Endothelial cell of umbilical vein (primary cell): Measurements from ENCODE around the gene DIDO1. TPM values are rescaled to one million over a fixed set of nuclear protein-coding genes. Genes with fewer than 3 reads are reported as not detected.

Source experiments
- BruUV-seq: library from RNA; stranded (reverse); fragments of 400-500 nt; replicated peaks from 2 replicates; lab custom pipeline; 2021; lab: Mats Ljungman, UMichigan
- CTCF ChIA-PET: fragments of 300-600, 350-600 bp; sonication (Branson Sonifier 250); formaldehyde crosslinking; loops from one replicate; lab custom pipeline; 2021; ENCODE audit warnings: antibody characterized with exemption, inconsistent platforms; lab: Charles Lee
- POLR2A ChIA-PET: fragments of 300-600, 350-600 bp; sonication (Branson Sonifier 250); formaldehyde crosslinking; loops from one replicate; lab custom pipeline; 2021; ENCODE audit warnings: antibody characterized with exemption, inconsistent platforms; lab: Charles Lee
- DNase-seq: peaks from one replicate; pipeline ENCODE4 v3.0.0-alpha.2; 2011; ENCODE audit warnings: low read depth, low spot score
- FAIRE-seq: peaks from 2 replicates; lab custom pipeline; 2011; peaks lifted over from hg19 to GRCh38; lab: Jason Lieb, UNC
- H2AFZ ChIP-seq: 2 replicates; pipeline ENCODE4 v1.6.0; 2012; ENCODE audit warnings: low read depth, low read length, control low read depth, inconsistent platforms
- H3K27ac ChIP-seq: 2 replicates; pipeline ENCODE4 v1.5.1; 2011; ENCODE audit warnings: low read depth, mild to moderate bottlenecking, control low read depth, low read length, moderate library complexity; ENCODE audit not compliant: insufficient read depth
- H3K27me3 ChIP-seq, 2 experiments: 2 replicates each; pipeline versions ENCODE4 v1.6.0 to v1.6.1; 2011; ENCODE audit warnings: low read length in 2 of 2, mixed read lengths in 1 of 2; ENCODE audit not compliant: control insufficient read depth in 2 of 2, insufficient read depth in 2 of 2
- H3K36me3 ChIP-seq, 2 experiments: 2 replicates in 1 of 2; 3 replicates in 1 of 2; pipeline ENCODE4 v1.5.1; 2011; ENCODE audit warnings: low read length in 2 of 2, mild to moderate bottlenecking in 1 of 2, moderate library complexity in 1 of 2; ENCODE audit not compliant: control insufficient read depth in 2 of 2, insufficient read depth in 2 of 2; ENCODE audit errors: extremely low read depth in 1 of 2
- H3K4me1 ChIP-seq: 3 replicates; pipeline ENCODE4 v1.5.1; 2011; ENCODE audit warnings: mild to moderate bottlenecking, low read length; ENCODE audit not compliant: control insufficient read depth, insufficient read depth; ENCODE audit errors: extremely low read depth
- H3K4me2 ChIP-seq: 2 replicates; pipeline ENCODE4 v1.6.1; 2011; ENCODE audit warnings: low read length, control low read depth, mixed read lengths; ENCODE audit not compliant: insufficient read depth
- H3K4me3 ChIP-seq, 3 experiments: fragments of 200-600 bp in 1 of 3; sonication (generic), shearing (Covaris generic) in 1 of 3; replicated peaks in 1 of 3; 2 replicates each; pipeline ENCODE4 v1.5.1; 2011 to 2016; ENCODE audit warnings: control low read depth in 3 of 3, low read length in 3 of 3, mild to moderate bottlenecking in 2 of 3, inconsistent platforms in 1 of 3, low read depth in 1 of 3, moderate library complexity in 1 of 3; ENCODE audit not compliant: insufficient read depth in 1 of 3
- H3K79me2 ChIP-seq: 2 replicates; pipeline ENCODE4 v1.6.0; 2012; ENCODE audit warnings: low read length, inconsistent platforms; ENCODE audit not compliant: control insufficient read depth, insufficient read depth
- H3K9ac ChIP-seq: replicated peaks from 2 replicates; pipeline ENCODE3; 2011; ENCODE audit warnings: low read length, control low read depth; ENCODE audit not compliant: insufficient read depth; ENCODE audit errors: extremely low read depth
- H3K9me1 ChIP-seq: replicated peaks from 3 replicates; pipeline ENCODE4 v1.6.0; 2011; ENCODE audit warnings: mild to moderate bottlenecking, low read length; ENCODE audit not compliant: control insufficient read depth, insufficient read depth; ENCODE audit errors: extremely low read depth
- H3K9me3 ChIP-seq: replicated peaks from 2 replicates; pipeline ENCODE4 v1.5.1; 2012; ENCODE audit warnings: low read length, inconsistent platforms; ENCODE audit not compliant: control insufficient read depth, insufficient read depth
- H4K20me1 ChIP-seq: replicated peaks from 2 replicates; pipeline ENCODE3; 2011; ENCODE audit warnings: mild to moderate bottlenecking, low read length; ENCODE audit not compliant: control insufficient read depth, insufficient read depth; ENCODE audit errors: extremely low read depth
- EZH2 ChIP-seq: IDR thresholded peaks from 2 replicates; pipeline ENCODE4 v1.6.1; 2012; ENCODE audit warnings: borderline replicate concordance, low read depth, mild to moderate bottlenecking, moderate library complexity, low read length, inconsistent platforms; ENCODE audit not compliant: severe bottlenecking
- FOS ChIP-seq: IDR thresholded peaks from 2 replicates; pipeline ENCODE4 v1.6.1; 2011; ENCODE audit warnings: mild to moderate bottlenecking, low read length, moderate library complexity, borderline replicate concordance; ENCODE audit not compliant: insufficient read depth
- GATA2 ChIP-seq: IDR thresholded peaks from 2 replicates; pipeline ENCODE4 v1.7.0; 2011; ENCODE audit warnings: low read depth, mild to moderate bottlenecking, moderate library complexity, mixed read lengths, low read length; ENCODE audit not compliant: insufficient read length, insufficient read depth
- JUN ChIP-seq: IDR thresholded peaks from 2 replicates; pipeline ENCODE4 v1.6.1; 2011; ENCODE audit warnings: borderline replicate concordance, low read depth; ENCODE audit not compliant: insufficient read length, insufficient read depth
- MYC ChIP-seq: IDR thresholded peaks from one replicate; pipeline ENCODE4 v1.6.1; 2011; ENCODE audit warnings: mild to moderate bottlenecking, low read depth, low read length
- POLR2A ChIP-seq: IDR thresholded peaks from 2 replicates; pipeline ENCODE4 v1.6.1; 2012; ENCODE audit warnings: low read depth, mild to moderate bottlenecking, control low read depth, low read length
- POLR2AphosphoS5 ChIP-seq: IDR thresholded peaks from 2 replicates; pipeline ENCODE4 v1.6.1; 2012; ENCODE audit warnings: low read depth, mild to moderate bottlenecking, control low read depth, low read length, moderate library complexity; ENCODE audit not compliant: insufficient read depth
- dilution Hi-C: fragments of 300-500 bp; cut with MboI; formaldehyde crosslinking; loops from one replicate; pipeline ENCODE4 v1.15.0; 2019; ENCODE audit warnings: low sequenced_read_pairs; ENCODE audit not compliant: extremely low pct_ligation_motif_present
- intact Hi-C: fragments of 100-400 bp; cut with micrococcal nuclease; formaldehyde crosslinking; loops from one replicate; pipeline ENCODE4 v1.10.0; 2022
- polyA plus RNA-seq, 4 experiments: library from polyadenylated mRNA; depleted of rRNA in 3 of 4; stranded (reverse) in 3 of 4; unstranded in 1 of 4; fragments of >200 nt; gene quantifications; 2 replicates each; pipeline versions ENCODE4 v1.2.1 to v1.2.3, GENCODE V29; 2011 to 2012; ENCODE audit warnings: missing spikeins in 1 of 4
- total RNA-seq: library from RNA; stranded (reverse); gene quantifications from 2 replicates; pipeline ENCODE4 v1.2.3, GENCODE V29; 2021
- TF ChIP-seq, protein P1 (sequence below), 2 donors: IDR thresholded peaks; 1 replicate in 1 of 2; 2 replicates in 1 of 2; pipeline ENCODE4 v1.5.1; 2011; ENCODE audit warnings: low read length in 2 of 2, mild to moderate bottlenecking in 2 of 2, moderate library complexity in 2 of 2, control low read depth in 1 of 2, inconsistent platforms in 1 of 2, low read depth in 1 of 2; ENCODE audit not compliant: insufficient read depth in 1 of 2; ENCODE audit errors: extremely low read depth in 1 of 2
- TF ChIP-seq, protein P2 (sequence below): IDR thresholded peaks from 2 replicates; pipeline ENCODE4 v1.6.1; 2011; ENCODE audit not compliant: insufficient read depth, insufficient read length

The DIDO1 gene
- total and polyA plus RNA-seq, 2 donors (not counting 3 experiments of a cell fraction or from before 2014, with no cell fraction given): 22.1 to 51.2 TPM

DNA sequence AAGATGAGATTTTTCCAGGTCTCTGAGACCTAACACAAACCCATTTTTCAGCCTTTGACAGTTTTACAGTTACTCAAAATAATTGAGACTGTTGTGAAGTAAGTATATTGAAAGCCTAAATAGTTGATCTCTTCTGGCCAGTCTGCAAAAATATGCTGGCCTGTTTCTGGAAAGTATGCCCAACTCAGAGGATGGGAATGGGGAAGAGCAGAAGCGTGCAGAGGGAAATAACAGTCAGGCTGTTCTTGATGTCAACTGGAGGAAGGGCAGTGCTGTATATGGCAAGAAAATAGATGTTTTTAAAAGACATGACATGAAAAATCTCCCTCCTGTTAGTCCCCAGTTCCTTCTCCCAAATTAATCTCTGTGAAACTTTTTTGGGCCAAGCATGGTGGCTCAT is 15.5 kb upstream of the DIDO1 start:
- peaks cover 6% of the 10 kb centered on the region for H3K4me1 ChIP-seq
- intact Hi-C loops (no loop called here), dilution Hi-C loops (no loop called here)
- H3K4me2 ChIP-seq: no peak overlapping the region
- no peak overlapping the region for H3K4me3 ChIP-seq
- H3K36me3 ChIP-seq: peaks cover 8 to 29% of the 10 kb centered on the region in 2 experiments
- no peak overlapping the region for H2AFZ ChIP-seq
- H3K9ac ChIP-seq: no peak overlapping the region
- ChIA-PET CTCF (no interaction called here), POLR2A (no interaction called here)
- H3K9me1 ChIP-seq: no peaks in the 10 kb centered on the region
- DNase-seq: no peak
- no peak for FAIRE-seq
- BruUV-seq: no TSS peak
- H3K27me3 ChIP-seq: no peaks in the 10 kb centered on the region
- H3K27ac ChIP-seq: no peak overlapping the region
- peaks cover 45% of the 10 kb centered on the region for H3K79me2 ChIP-seq
- TF ChIP-seq MYC (no peak), FOS (no peak), JUN (no peak), EZH2 (no peak), POLR2A (no peak), GATA2 (no peak), POLR2AphosphoS5 (no peak)
- TF ChIP-seq, protein P1, sequence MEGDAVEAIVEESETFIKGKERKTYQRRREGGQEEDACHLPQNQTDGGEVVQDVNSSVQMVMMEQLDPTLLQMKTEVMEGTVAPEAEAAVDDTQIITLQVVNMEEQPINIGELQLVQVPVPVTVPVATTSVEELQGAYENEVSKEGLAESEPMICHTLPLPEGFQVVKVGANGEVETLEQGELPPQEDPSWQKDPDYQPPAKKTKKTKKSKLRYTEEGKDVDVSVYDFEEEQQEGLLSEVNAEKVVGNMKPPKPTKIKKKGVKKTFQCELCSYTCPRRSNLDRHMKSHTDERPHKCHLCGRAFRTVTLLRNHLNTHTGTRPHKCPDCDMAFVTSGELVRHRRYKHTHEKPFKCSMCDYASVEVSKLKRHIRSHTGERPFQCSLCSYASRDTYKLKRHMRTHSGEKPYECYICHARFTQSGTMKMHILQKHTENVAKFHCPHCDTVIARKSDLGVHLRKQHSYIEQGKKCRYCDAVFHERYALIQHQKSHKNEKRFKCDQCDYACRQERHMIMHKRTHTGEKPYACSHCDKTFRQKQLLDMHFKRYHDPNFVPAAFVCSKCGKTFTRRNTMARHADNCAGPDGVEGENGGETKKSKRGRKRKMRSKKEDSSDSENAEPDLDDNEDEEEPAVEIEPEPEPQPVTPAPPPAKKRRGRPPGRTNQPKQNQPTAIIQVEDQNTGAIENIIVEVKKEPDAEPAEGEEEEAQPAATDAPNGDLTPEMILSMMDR (IDR thresholded peaks at IDR 0.05; ENCODE audit: extremely low read depth in 1 of 2, insufficient read depth in 1 of 2, low read depth in 1 of 2, low read length in 2 of 2): no peak
- TF ChIP-seq, protein P2, sequence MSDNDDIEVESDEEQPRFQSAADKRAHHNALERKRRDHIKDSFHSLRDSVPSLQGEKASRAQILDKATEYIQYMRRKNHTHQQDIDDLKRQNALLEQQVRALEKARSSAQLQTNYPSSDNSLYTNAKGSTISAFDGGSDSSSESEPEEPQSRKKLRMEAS: no peak
- no peaks in the 10 kb centered on the region for H4K20me1 ChIP-seq
- H3K9me3 ChIP-seq: no peaks in the 10 kb centered on the region
